K562 (cell line): ENCODE data around the gene CRYBB1. TPM values are rescaled to one million over a fixed set of nuclear protein-coding genes. Genes with fewer than 3 reads are reported as not detected.

Experiments used
- ATAC-seq: fragments of 200-7000 bp; cut with Tn5 transposase; 3 replicates; pipeline ENCODE4 v1.9.1; 2020; ENCODE audit warnings: moderate library complexity
- BruUV-seq: library from RNA; stranded (reverse); fragments of 400-500 nt; replicated peaks from 2 replicates; lab custom pipeline; 2021; lab: Mats Ljungman, UMichigan
- CTCF ChIA-PET: fragments of 300-600 bp; formaldehyde crosslinking; extraction: SDS; loops from one replicate; lab custom pipeline; 2021; ENCODE audit warnings: low intra/inter-chr PET ratio; lab: Yijun Ruan, JAX
- POLR2A ChIA-PET: fragments of 300-600, 350-650 bp; sonication (Branson Sonifier 250); formaldehyde crosslinking; extraction: SDS; loops from one replicate; lab custom pipeline; 2021; ENCODE audit warnings: antibody characterized with exemption, inconsistent platforms; lab: Yijun Ruan, JAX
- DNase-seq, 4 experiments: peaks; one replicate each; pipeline versions ENCODE4 v3.0.0 to v3.0.0-alpha.2; 2011 to 2018; ENCODE audit warnings: low spot score in 3 of 4, mixed read lengths in 3 of 4; ENCODE audit errors: extremely low read depth in 1 of 4
- FAIRE-seq: peaks from 2 replicates; lab custom pipeline; 2011; peaks lifted over from hg19 to GRCh38; lab: Jason Lieb, UNC
- H2AFZ ChIP-seq: 2 replicates; pipeline ENCODE4 v1.6.0; 2011; ENCODE audit warnings: low read depth, low read length, control low read depth, inconsistent platforms
- H3K27ac ChIP-seq: fragments of 200-600 bp; 3 replicates; pipeline ENCODE4 v1.8.0; 2011; ENCODE audit warnings: low read depth, mild to moderate bottlenecking, control low read depth, inconsistent platforms, low read length, moderate library complexity, mixed read lengths; ENCODE audit errors: extremely low read depth
- H3K27me3 ChIP-seq, 2 experiments: fragments of 300-600 bp in 1 of 2; 2 replicates in 1 of 2; 3 replicates in 1 of 2; pipeline versions ENCODE4 v1.6.0 to v1.8.0; 2011; ENCODE audit warnings: inconsistent platforms in 2 of 2, low read length in 2 of 2, mild to moderate bottlenecking in 1 of 2, mixed read lengths in 1 of 2, moderate library complexity in 1 of 2; ENCODE audit not compliant: control insufficient read depth in 2 of 2, insufficient read depth in 2 of 2
- H3K36me3 ChIP-seq: fragments of 300-600 bp; 3 replicates; pipeline ENCODE4 v1.8.0; 2011; ENCODE audit warnings: mild to moderate bottlenecking, low read length, inconsistent platforms; ENCODE audit not compliant: control insufficient read depth, insufficient read depth
- H3K4me1 ChIP-seq, 2 experiments: fragments of 200-600 bp in 1 of 2; replicated peaks in 1 of 2; 2 replicates in 1 of 2; 3 replicates in 1 of 2; pipeline versions ENCODE4 v1.5.1 to v1.8.0; 2011; ENCODE audit warnings: inconsistent platforms in 2 of 2, low read length in 2 of 2, mild to moderate bottlenecking in 1 of 2, mixed read lengths in 1 of 2, moderate library complexity in 1 of 2; ENCODE audit not compliant: control insufficient read depth in 2 of 2, insufficient read depth in 2 of 2
- H3K4me2 ChIP-seq: 2 replicates; pipeline ENCODE4 v1.6.1; 2011; ENCODE audit warnings: low read length, control low read depth, inconsistent platforms, mixed read lengths; ENCODE audit not compliant: insufficient read depth
- H3K4me3 ChIP-seq: fragments of 200-600 bp; sonication (generic), shearing (Covaris generic); 2 replicates; pipeline ENCODE4 v1.5.1; 2016; ENCODE audit warnings: control low read depth, inconsistent platforms
- H3K79me2 ChIP-seq: fragments of 200-600 bp; 3 replicates; pipeline ENCODE4 v1.8.0; 2011; ENCODE audit warnings: low read length, inconsistent platforms; ENCODE audit not compliant: control insufficient read depth, insufficient read depth
- H3K9ac ChIP-seq, 2 experiments: 2 replicates each; pipeline versions ENCODE4 v1.6.0 to v1.6.1; 2011; ENCODE audit warnings: low read depth in 2 of 2, low read length in 2 of 2, control low read depth in 1 of 2, inconsistent platforms in 1 of 2, mild to moderate bottlenecking in 1 of 2, mixed read lengths in 1 of 2; ENCODE audit not compliant: insufficient read depth in 1 of 2
- H3K9me1 ChIP-seq: one replicate; pipeline ENCODE4 v1.6.0; 2011; ENCODE audit warnings: inconsistent platforms, mild to moderate bottlenecking, low read length, moderate library complexity; ENCODE audit not compliant: control insufficient read depth, insufficient read depth
- H3K9me3 ChIP-seq: replicated peaks from 2 replicates; pipeline ENCODE4 v1.5.1; 2011; ENCODE audit warnings: low read depth, low read length, inconsistent platforms; ENCODE audit not compliant: control insufficient read depth, insufficient read depth
- H4K20me1 ChIP-seq: replicated peaks from 2 replicates; pipeline ENCODE4 v1.6.1; 2011; ENCODE audit warnings: low read length, inconsistent platforms, mixed read lengths; ENCODE audit not compliant: control insufficient read depth, insufficient read depth
- HOMEZ ChIP-seq: fragments of 250-450 bp; sonication (Bioruptor Pico); IDR thresholded peaks from 2 replicates; pipeline ENCODE4 v1.4.0; 2020; ENCODE audit warnings: mild to moderate bottlenecking, moderate library complexity
- NFIC ChIP-seq: fragments of 450-650 bp; IDR thresholded peaks from 2 replicates; pipeline ENCODE4 v1.6.1; 2017; ENCODE audit warnings: mild to moderate bottlenecking, inconsistent platforms
- NFIX ChIP-seq: fragments of 250-450 bp; sonication (Bioruptor Pico); IDR thresholded peaks from 2 replicates; pipeline ENCODE4 v1.4.0; 2020; ENCODE audit warnings: low read depth, mild to moderate bottlenecking, moderate library complexity
- RBM25 ChIP-seq: fragments of 200-400 bp; formaldehyde crosslinking; IDR thresholded peaks from 2 replicates; pipeline ENCODE4 v1.6.1; 2018; ENCODE audit warnings: low read length, low read depth, moderate library complexity; ENCODE audit not compliant: severe bottlenecking
- RFX1 ChIP-seq: fragments of 450-650 bp; IDR thresholded peaks from 2 replicates; pipeline ENCODE4 v1.6.1; 2016; ENCODE audit warnings: mild to moderate bottlenecking, moderate library complexity
- SMAD1 ChIP-seq: fragments of 150-350 bp; IDR thresholded peaks from 2 replicates; pipeline ENCODE4 v1.6.1; 2014; ENCODE audit warnings: low read length, low read depth; ENCODE audit not compliant: partially characterized antibody
- SMARCA5 ChIP-seq: fragments of 450-650 bp; IDR thresholded peaks from 2 replicates; pipeline ENCODE4 v1.6.1; 2016
- ZFX ChIP-seq: sonication (generic); formaldehyde crosslinking; IDR thresholded peaks from 2 replicates; pipeline ENCODE4 v1.8.0; 2022; ENCODE audit warnings: mild to moderate bottlenecking, missing genetic modification reagents, moderate library complexity
- ZNF263 ChIP-seq: sonication (generic); formaldehyde crosslinking; IDR thresholded peaks from 2 replicates; pipeline ENCODE4 v1.8.0; 2022; ENCODE audit warnings: mild to moderate bottlenecking, missing genetic modification reagents, borderline replicate concordance
- ZNF583 ChIP-seq: fragments of 250-450 bp; sonication (Bioruptor Pico); IDR thresholded peaks from 2 replicates; pipeline ENCODE4 v1.4.0; 2020
- WGBS: fragments of 100-300 bp; shearing (Covaris generic); methylation state at CpG from one replicate; pipeline ENCODE4 v1.1.6; 2016; ENCODE audit warnings: low coverage, mixed read lengths; ENCODE audit not compliant: insufficient coverage; ENCODE audit errors: missing lambda C conversion rate; 5-methylcytosine and 5-hydroxymethylcytosine counted together
- in situ Hi-C: fragments of 300-500 bp; cut with MboI; formaldehyde crosslinking; loops from 4 replicates; pipeline ENCODE4 v1.15.0; 2018; ENCODE audit warnings: inconsistent platforms, mixed read lengths
- intact Hi-C: fragments of 100-400 bp; cut with micrococcal nuclease; formaldehyde crosslinking; loops from 2 replicates; pipeline ENCODE4 v1.14.2; 2022
- polyA plus RNA-seq, 8 experiments: library from polyadenylated mRNA; depleted of rRNA in 4 of 8; stranded (reverse) in 5 of 8; unstranded in 3 of 8; fragments of >200 nt; fragmentation: Nextera tagmentation in 2 of 8; fragmentation: Illumina TruSeq in 1 of 8; extraction: Ambion mirVana in 2 of 8; extraction: Trizol in 1 of 8; gene quantifications; 2 replicates each; pipeline versions ENCODE4 v1.2.1 to v1.2.3, GENCODE V29; 2011 to 2014; ENCODE audit warnings: inconsistent platforms in 1 of 8, missing spikeins in 1 of 8
- total RNA-seq, 7 experiments: library from RNA; depleted of rRNA in 6 of 7; stranded (reverse); fragments of >200 nt in 6 of 7; fragmentation: Illumina TruSeq in 2 of 7; extraction: Trizol in 2 of 7; gene quantifications; 2 replicates each; pipeline versions ENCODE4 v1.2.1 to v1.2.3, GENCODE V29; 2011 to 2021; ENCODE audit warnings: low replicate concordance in 1 of 7

Gene CRYBB1
- total and polyA plus RNA-seq, 9 of the 15 experiments (the other 6 are each of a cell fraction or from before 2014, with no cell fraction given) = 0.16 to 0.45 (median 0.33) TPM; not detected in 2

- TF ChIP-seq RBM25 = peak; percentile 96
- peak; percentile 83 for TF ChIP-seq SMARCA5
Observed at GRCh38 chr22:26658161-26658560, 40.3 kb upstream of the CRYBB1 start (continued).

- Histone ChIP-seq H3K4me3 (peak within 1 kb of the TSS; percentile 30), H3K36me3 (no peaks in the 10 kb centered on the region), H3K79me2 (no peaks in the 10 kb centered on the region), H2AFZ (peak within 1 kb of the TSS; percentile 64), H3K27me3 (no peaks in the 10 kb centered on the region; a peak in 1 of 5 replicates), H3K9me1 (no peaks in the 10 kb centered on the region)
- intact Hi-C loops = no loop called here
- no TSS peak for BruUV-seq
- POLR2A ChIA-PET = interaction anchor here (0.6 kb wide), 1 partner anchor 14 kb away, joined by 3 read pairs; no protein-coding TSS in a partner anchor
- peak; percentile 35 for ATAC-seq
- DNase-seq = peak; percentile 26 to 51 (median 44)
- TF ChIP-seq HOMEZ (CRISPR knock-in tag) (no peak), ZFX (CRISPR knock-in tag) (no peak), ZNF263 (CRISPR knock-in tag) (peak; percentile 68; the same call in 1 of the 2 replicates), SMAD1 (peak; percentile 29), NFIC (peak; percentile 98), ZNF583 (CRISPR knock-in tag) (no peak), NFIX (peak; percentile 38; the same call in 1 of the 2 replicates), RFX1 (peak; percentile 79)
- TF ChIP-seq, all 486 proteins: peak for 5
- H3K4me1 ChIP-seq = peaks cover 13 to 22% of the 10 kb centered on the region in 2 experiments; a peak in 4 of 5 replicates
- WGBS = 26% methylated on average over 41 of the region's 62 CpGs
- H4K20me1 ChIP-seq = no peaks in the 10 kb centered on the region
- H3K4me2 ChIP-seq = peak within 1 kb of the TSS; percentile 68
- no peak within 1 kb of the TSS for H3K27ac ChIP-seq
- H3K9ac ChIP-seq = peak within 1 kb of the TSS; percentile 17 to 58; a peak in 2 of 4 replicates
- no peak for FAIRE-seq
- H3K9me3 ChIP-seq = no peaks in the 10 kb centered on the region
- in situ Hi-C loops = no loop called here
- CTCF ChIA-PET = no interaction called here
Observed at GRCh38 chr22:26656891-26657851, 39.3 kb upstream of the CRYBB1 start, which contains the start of gene MIAT. Gene MIAT, plus strand, starts transcription at chr22:26657588.
